GM23338 (cell line): ENCODE measurements around the gene METTL21C. TPM values are rescaled to one million over a fixed set of nuclear protein-coding genes. Genes with fewer than 3 reads are reported as not detected.

Experiments
- ATAC-seq: fragments of 200-7000 bp; cut with Tn5 transposase; 3 replicates; pipeline ENCODE4 v1.9.1; 2020
- DNase-seq: peaks from one replicate; pipeline ENCODE4 v3.0.0-alpha.2; 2015; ENCODE audit warnings: low spot score
- H2AFZ ChIP-seq: fragments of 200-600 bp; sonication (generic); 2 replicates; pipeline ENCODE4 v1.8.0; 2016; ENCODE audit warnings: antibody characterized with exemption, mild to moderate bottlenecking, moderate library complexity
- H3F3A ChIP-seq: fragments of 200-600 bp; sonication (generic); replicated peaks from 2 replicates; pipeline ENCODE4 v1.8.0; 2017; ENCODE audit warnings: antibody characterized with exemption, mixed run types, low read depth
- H3K27ac ChIP-seq: fragments of 200-600 bp; sonication (generic); 2 replicates; pipeline ENCODE4 v1.6.1; 2016; ENCODE audit warnings: low read depth
- H3K27me3 ChIP-seq: fragments of 200-600 bp; sonication (generic); 2 replicates; pipeline ENCODE4 v1.8.0; 2016; ENCODE audit warnings: mild to moderate bottlenecking, mixed run types, moderate library complexity; ENCODE audit not compliant: insufficient read depth
- H3K36me3 ChIP-seq: fragments of 200-600 bp; sonication (generic); 2 replicates; pipeline ENCODE4 v1.8.0; 2016; ENCODE audit warnings: mild to moderate bottlenecking; ENCODE audit not compliant: insufficient read depth
- H3K4me1 ChIP-seq: fragments of 200-600 bp; sonication (generic); 2 replicates; pipeline ENCODE4 v1.8.0; 2016; ENCODE audit warnings: mild to moderate bottlenecking, moderate library complexity; ENCODE audit not compliant: insufficient read depth
- H3K4me2 ChIP-seq: fragments of 200-600 bp; sonication (generic); 2 replicates; pipeline ENCODE4 v1.7.1; 2017; ENCODE audit warnings: mixed run types
- H3K4me3 ChIP-seq: fragments of 200-600 bp; sonication (generic); 2 replicates; pipeline ENCODE4 v1.6.1; 2016; ENCODE audit warnings: mixed run types
- H3K79me2 ChIP-seq: fragments of 200-600 bp; sonication (generic); replicated peaks from 2 replicates; pipeline ENCODE4 v1.8.0; 2017; ENCODE audit warnings: mild to moderate bottlenecking; ENCODE audit not compliant: insufficient read depth
- H3K9me2 ChIP-seq: fragments of 200-600 bp; sonication (generic); 2 replicates; pipeline ENCODE4 v1.8.0; 2017; ENCODE audit not compliant: insufficient read depth
- H4K20me1 ChIP-seq: fragments of 200-600 bp; sonication (generic); replicated peaks from 2 replicates; pipeline ENCODE4 v1.8.0; 2017; ENCODE audit warnings: mild to moderate bottlenecking; ENCODE audit not compliant: insufficient read depth
- H3K27ac Mint-ChIP-seq: 2 replicates; pipeline ENCODE4 v1.8.0; 2020; ENCODE audit warnings: inconsistent platforms, mild to moderate bottlenecking, moderate library complexity, mixed read lengths
- H3K27me3 Mint-ChIP-seq: 3 replicates; pipeline ENCODE4 v1.8.0; 2022; ENCODE audit warnings: low read depth, mild to moderate bottlenecking, moderate library complexity, mixed read lengths, inconsistent platforms; ENCODE audit not compliant: insufficient read depth, poor library complexity
- H3K36me3 Mint-ChIP-seq: 3 replicates; pipeline ENCODE4 v1.8.0; 2021; ENCODE audit warnings: low read depth, mild to moderate bottlenecking, inconsistent platforms, moderate library complexity, mixed read lengths
- H3K4me1 Mint-ChIP-seq: 3 replicates; pipeline ENCODE4 v1.8.0; 2020; ENCODE audit warnings: mild to moderate bottlenecking, inconsistent platforms, mixed read lengths
- H3K4me3 Mint-ChIP-seq: 3 replicates; pipeline ENCODE4 v1.8.0; 2021; ENCODE audit warnings: moderate library complexity, mild to moderate bottlenecking, inconsistent platforms, mixed read lengths
- H3K9me3 Mint-ChIP-seq: 3 replicates; pipeline ENCODE4 v1.8.0; 2020; ENCODE audit warnings: moderate library complexity, mild to moderate bottlenecking, inconsistent platforms, mixed read lengths
- CREB1 ChIP-seq: fragments of 250-450 bp; sonication (Bioruptor Pico); IDR thresholded peaks from 2 replicates; pipeline ENCODE4 v1.5.0; 2020; ENCODE audit warnings: low read depth, mild to moderate bottlenecking, moderate library complexity
- CTCF ChIP-seq, 2 experiments: fragments of 200-600 bp in 1 of 2; sonication (generic) in 1 of 2; conservative IDR thresholded peaks; 2 replicates each; pipeline versions ENCODE4 v1.5.1 to v1.6.1; 2016 to 2017; ENCODE audit warnings: antibody characterized with exemption in 2 of 2, low read depth in 2 of 2, mild to moderate bottlenecking in 2 of 2, moderate library complexity in 1 of 2
- ETS1 ChIP-seq: IDR thresholded peaks from 2 replicates; pipeline ENCODE4 v1.6.1; 2016; ENCODE audit warnings: antibody characterized with exemption
- EZH2 ChIP-seq: fragments of 200-600 bp; sonication (generic); IDR thresholded peaks from one replicate; pipeline ENCODE4 v1.8.0; 2017; ENCODE audit warnings: antibody characterized with exemption, mild to moderate bottlenecking, low read depth; ENCODE audit not compliant: unreplicated experiment
- EZH2phosphoT487 ChIP-seq: fragments of 200-600 bp; sonication (generic); IDR thresholded peaks from one replicate; pipeline ENCODE4 v1.8.1; 2018; ENCODE audit warnings: antibody characterized with exemption; ENCODE audit not compliant: unreplicated experiment
- JUNB ChIP-seq: IDR thresholded peaks from one replicate; pipeline ENCODE4 v1.6.1; 2016; ENCODE audit warnings: antibody characterized with exemption; ENCODE audit not compliant: unreplicated experiment
- NANOG ChIP-seq: IDR thresholded peaks from 2 replicates; pipeline ENCODE4 v1.6.1; 2016; ENCODE audit warnings: antibody characterized with exemption, borderline replicate concordance
- POLR2AphosphoS5 ChIP-seq: IDR thresholded peaks from 2 replicates; pipeline ENCODE4 v1.6.1; 2016; ENCODE audit warnings: antibody characterized with exemption, low read depth
- REST ChIP-seq: IDR thresholded peaks from one replicate; pipeline ENCODE4 v1.6.1; 2018; ENCODE audit warnings: antibody characterized with exemption; ENCODE audit not compliant: unreplicated experiment
- STAT1 ChIP-seq: IDR thresholded peaks from one replicate; pipeline ENCODE4 v1.6.1; 2016; ENCODE audit warnings: antibody characterized with exemption; ENCODE audit not compliant: unreplicated experiment
- ZNF114 ChIP-seq: fragments of 250-450 bp; sonication (Bioruptor Pico); IDR thresholded peaks from 2 replicates; pipeline ENCODE4 v1.5.0; 2020; ENCODE audit warnings: mild to moderate bottlenecking, moderate library complexity
- ZNF331 ChIP-seq: fragments of 250-450 bp; sonication (Bioruptor Pico); IDR thresholded peaks from 2 replicates; pipeline ENCODE4 v1.5.0; 2020; ENCODE audit warnings: low read depth, mild to moderate bottlenecking, moderate library complexity
- ZNF462 ChIP-seq: fragments of 250-450 bp; sonication (Bioruptor Pico); IDR thresholded peaks from 2 replicates; pipeline ENCODE4 v1.5.0; 2020; ENCODE audit warnings: mild to moderate bottlenecking, moderate library complexity
- polyA plus RNA-seq: library from polyadenylated mRNA; unstranded; fragments of >200 nt; fragmentation: Nextera tagmentation; extraction: Ambion mirVana; gene quantifications from 2 replicates; pipeline ENCODE4 v1.2.1, GENCODE V29; 2016
- total RNA-seq: library from RNA; depleted of rRNA; stranded (reverse); fragments of >200 nt; shearing (Covaris generic); gene quantifications from 2 replicates; pipeline ENCODE4 v1.2.3, GENCODE V29; 2014

METTL21C gene
- total and polyA plus RNA-seq, 2 experiments from 2014 or later, result not detected

GRCh38 chr13:102642475-102642874 is 52.4 kb downstream of the METTL21C start:
- H3K9me3 Mint-ChIP-seq, result no peaks in the 10 kb centered on the region
- H3K4me1 ChIP-seq, result no peaks in the 10 kb centered on the region

More at GRCh38 chr13:102642475-102642874, 52.4 kb downstream of the METTL21C start:
- H3K27ac ChIP-seq, result no peak overlapping the region
- Mint-ChIP-seq H3K27me3 (no peaks in the 10 kb centered on the region), H3K27ac (no peak overlapping the region), H3K4me1 (no peaks in the 10 kb centered on the region), H3K36me3 (peaks cover 74% of the 10 kb centered on the region), H3K4me3 (no peak overlapping the region)
- H3K4me2 ChIP-seq, result no peak overlapping the region
- H3K9me2 ChIP-seq, result no peaks in the 10 kb centered on the region
- peaks cover 66% of the 10 kb centered on the region for H3K36me3 ChIP-seq
- H3F3A ChIP-seq, result no peaks in the 10 kb centered on the region
- no peaks in the 10 kb centered on the region for H3K79me2 ChIP-seq
- no peak overlapping the region for H2AFZ ChIP-seq
- DNase-seq (no peak), ATAC-seq (no peak)
- H3K4me3 ChIP-seq, result no peak overlapping the region
- H3K27me3 ChIP-seq, result no peaks in the 10 kb centered on the region
- H4K20me1 ChIP-seq, result peaks cover 11% of the 10 kb centered on the region; the same call in 1 of the 2 replicates
- TF ChIP-seq ETS1 (no peak), EZH2 (no peak), JUNB (no peak), EZH2phosphoT487 (no peak), NANOG (no peak), ZNF462 (no peak), REST (no peak), STAT1 (no peak), ZNF114 (CRISPR knock-in tag) (no peak), CREB1 (no peak), CTCF (conservative IDR thresholded peaks at IDR 0.05; ENCODE audit: low read depth in 2 of 2) (no peak), ZNF331 (no peak), POLR2AphosphoS5 (no peak)
